Neural cell (in vitro differentiated cells): ENCODE data around the gene MRC1. TPM values are rescaled to one million over a fixed set of nuclear protein-coding genes. Genes with fewer than 3 reads are reported as not detected.

Experiments
- H2AFZ ChIP-seq: fragments of 200-600, 300-800 bp; sonication (generic), shearing (Covaris generic); 2 replicates; pipeline ENCODE4 v1.6.0; 2014; ENCODE audit warnings: low read depth, mild to moderate bottlenecking, antibody characterized with exemption, low read length, moderate library complexity
- H3F3A ChIP-seq: fragments of 200-600 bp; shearing (Covaris generic); 2 replicates; pipeline ENCODE4 v1.6.1; 2016; ENCODE audit warnings: mild to moderate bottlenecking, moderate library complexity, mixed read lengths, antibody characterized with exemption, low read length; ENCODE audit not compliant: insufficient read depth, poor library complexity, severe bottlenecking
- H3K27ac ChIP-seq: fragments of 200-600, 300-800 bp; sonication (generic), shearing (Covaris generic); 2 replicates; pipeline ENCODE4 v1.5.1; 2014; ENCODE audit warnings: mild to moderate bottlenecking, low read length, moderate library complexity
- H3K27me3 ChIP-seq: fragments of 300-800, 200-600 bp; sonication (generic), shearing (Covaris generic); 2 replicates; pipeline ENCODE4 v1.6.0; 2014; ENCODE audit warnings: mild to moderate bottlenecking, low read depth, low read length, moderate library complexity; ENCODE audit not compliant: insufficient read depth
- H3K36me3 ChIP-seq: fragments of 300-800, 200-600 bp; sonication (generic), shearing (Covaris generic); 2 replicates; pipeline ENCODE4 v1.5.1; 2014; ENCODE audit warnings: mild to moderate bottlenecking, antibody characterized with exemption, low read length, moderate library complexity; ENCODE audit not compliant: insufficient read depth
- H3K4me2 ChIP-seq: fragments of 300-800, 200-600 bp; sonication (generic), shearing (Covaris generic); 2 replicates; pipeline ENCODE4 v1.6.0; 2014; ENCODE audit warnings: mild to moderate bottlenecking, low read length
- H3K4me3 ChIP-seq: fragments of 300-800, 200-600 bp; sonication (generic), shearing (Covaris generic); 2 replicates; pipeline ENCODE4 v1.5.1; 2014; ENCODE audit warnings: mild to moderate bottlenecking, low read length, moderate library complexity
- H3K79me2 ChIP-seq: fragments of 200-600 bp; shearing (Covaris generic); replicated peaks from 2 replicates; pipeline ENCODE4 v1.6.0; 2014; ENCODE audit warnings: mild to moderate bottlenecking, low read length, moderate library complexity; ENCODE audit not compliant: insufficient read depth
- H3K9ac ChIP-seq: fragments of 300-800, 200-600 bp; sonication (generic), shearing (Covaris generic); 2 replicates; pipeline ENCODE4 v1.6.1; 2016; ENCODE audit warnings: mild to moderate bottlenecking, low read length, mixed read lengths
- H3K9me2 ChIP-seq: fragments of 200-600 bp; shearing (Covaris generic); 2 replicates; pipeline ENCODE4 v1.6.1; 2016; ENCODE audit warnings: mild to moderate bottlenecking, low read length, mixed read lengths; ENCODE audit not compliant: insufficient read depth
- H3K9me3 ChIP-seq: fragments of 200-600, 300-800 bp; sonication (generic), shearing (Covaris generic); 2 replicates; pipeline ENCODE4 v1.6.1; 2016; ENCODE audit warnings: mild to moderate bottlenecking, mixed run types, low read length, moderate library complexity, mixed read lengths
- H4K20me1 ChIP-seq: fragments of 200-600 bp; shearing (Covaris generic); 2 replicates; pipeline ENCODE4 v1.6.1; 2016; ENCODE audit warnings: mild to moderate bottlenecking, mixed run types; ENCODE audit not compliant: insufficient read depth
- EP300 ChIP-seq: fragments of 450-650 bp; conservative IDR thresholded peaks from 2 replicates; pipeline ENCODE4 v1.6.1; 2014; ENCODE audit warnings: antibody characterized with exemption, mild to moderate bottlenecking, moderate library complexity; ENCODE audit not compliant: poor library complexity, severe bottlenecking
- EZH2 ChIP-seq: fragments of 200-600, 300-800 bp; shearing (Covaris generic), sonication (generic); IDR thresholded peaks from 2 replicates; pipeline ENCODE4 v1.6.1; 2014; ENCODE audit warnings: antibody characterized with exemption, low read length, borderline replicate concordance, mild to moderate bottlenecking; ENCODE audit not compliant: insufficient read depth, poor library complexity, severe bottlenecking
- MXI1 ChIP-seq: fragments of 450-650 bp; conservative IDR thresholded peaks from 2 replicates; pipeline ENCODE4 v1.6.1; 2014; ENCODE audit warnings: antibody characterized with exemption, mild to moderate bottlenecking; ENCODE audit not compliant: poor library complexity, severe bottlenecking
- POLR2AphosphoS5 ChIP-seq: IDR thresholded peaks from 2 replicates; pipeline ENCODE4 v1.6.1; 2012
- RAD21 ChIP-seq: fragments of 450-650 bp; conservative IDR thresholded peaks from 2 replicates; pipeline ENCODE4 v1.6.1; 2014; ENCODE audit warnings: antibody characterized with exemption, mild to moderate bottlenecking, moderate library complexity
- SMC3 ChIP-seq: fragments of 450-650 bp; conservative IDR thresholded peaks from 2 replicates; pipeline ENCODE4 v1.6.1; 2014; ENCODE audit warnings: antibody characterized with exemption, mild to moderate bottlenecking, moderate library complexity; ENCODE audit not compliant: poor library complexity
- TAF1 ChIP-seq: IDR thresholded peaks from 2 replicates; pipeline ENCODE4 v1.6.1; 2012; ENCODE audit warnings: low read depth
- polyA plus RNA-seq: library from polyadenylated mRNA; depleted of rRNA; stranded (reverse); fragments of >200 nt; gene quantifications from 2 replicates; pipeline ENCODE4 v1.2.3, GENCODE V29; 2014
- TF ChIP-seq, protein P1 (sequence below): fragments of 450-650 bp; IDR thresholded peaks from 2 replicates; pipeline ENCODE4 v1.5.1; 2014; ENCODE audit warnings: antibody characterized with exemption, mild to moderate bottlenecking, moderate library complexity; ENCODE audit not compliant: poor library complexity, severe bottlenecking
- TF ChIP-seq, protein P2 (sequence below): IDR thresholded peaks from 2 replicates; pipeline ENCODE4 v1.6.1; 2012; ENCODE audit warnings: borderline replicate concordance

MRC1 gene
- polyA plus RNA-seq, 1 donor from 2014 or later, result not detected

DNA sequence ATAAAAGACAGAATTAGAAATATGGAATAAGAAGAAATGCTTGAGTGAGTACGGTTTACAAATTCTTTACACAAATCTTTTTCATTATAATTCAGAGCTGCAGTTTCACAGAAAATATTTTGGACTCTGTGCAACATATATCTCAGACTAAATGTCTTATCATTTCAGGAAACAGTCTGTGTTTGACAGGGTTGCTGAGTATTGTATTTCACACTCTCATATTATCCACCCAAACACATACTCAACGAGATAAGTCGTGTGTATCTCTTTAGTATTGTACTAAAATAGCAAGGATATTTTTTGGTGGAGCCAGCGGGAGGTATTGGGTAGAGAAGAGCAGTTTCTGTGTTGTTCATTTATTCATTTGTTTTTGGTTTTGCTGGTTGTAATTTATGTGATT lies 103.6 kb downstream of the MRC1 start:
- Histone ChIP-seq H3K36me3 (no peaks in the 10 kb centered on the region), H3K27ac (no peak overlapping the region), H3K4me3 (no peak overlapping the region), H3K9me2 (no peaks in the 10 kb centered on the region), H3K4me2 (no peak overlapping the region), H3K27me3 (no peaks in the 10 kb centered on the region), H3F3A (no peaks in the 10 kb centered on the region), H3K79me2 (no peaks in the 10 kb centered on the region), H3K9ac (no peak overlapping the region), H4K20me1 (no peaks in the 10 kb centered on the region), H2AFZ (no peak overlapping the region), H3K9me3 (no peaks in the 10 kb centered on the region)
- TF ChIP-seq, protein P1, sequence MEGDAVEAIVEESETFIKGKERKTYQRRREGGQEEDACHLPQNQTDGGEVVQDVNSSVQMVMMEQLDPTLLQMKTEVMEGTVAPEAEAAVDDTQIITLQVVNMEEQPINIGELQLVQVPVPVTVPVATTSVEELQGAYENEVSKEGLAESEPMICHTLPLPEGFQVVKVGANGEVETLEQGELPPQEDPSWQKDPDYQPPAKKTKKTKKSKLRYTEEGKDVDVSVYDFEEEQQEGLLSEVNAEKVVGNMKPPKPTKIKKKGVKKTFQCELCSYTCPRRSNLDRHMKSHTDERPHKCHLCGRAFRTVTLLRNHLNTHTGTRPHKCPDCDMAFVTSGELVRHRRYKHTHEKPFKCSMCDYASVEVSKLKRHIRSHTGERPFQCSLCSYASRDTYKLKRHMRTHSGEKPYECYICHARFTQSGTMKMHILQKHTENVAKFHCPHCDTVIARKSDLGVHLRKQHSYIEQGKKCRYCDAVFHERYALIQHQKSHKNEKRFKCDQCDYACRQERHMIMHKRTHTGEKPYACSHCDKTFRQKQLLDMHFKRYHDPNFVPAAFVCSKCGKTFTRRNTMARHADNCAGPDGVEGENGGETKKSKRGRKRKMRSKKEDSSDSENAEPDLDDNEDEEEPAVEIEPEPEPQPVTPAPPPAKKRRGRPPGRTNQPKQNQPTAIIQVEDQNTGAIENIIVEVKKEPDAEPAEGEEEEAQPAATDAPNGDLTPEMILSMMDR, result no peak
- TF ChIP-seq RAD21 (no peak), MXI1 (no peak), POLR2AphosphoS5 (no peak), SMC3 (no peak), EZH2 (no peak), EP300 (no peak), TAF1 (no peak)
- TF ChIP-seq, protein P2, sequence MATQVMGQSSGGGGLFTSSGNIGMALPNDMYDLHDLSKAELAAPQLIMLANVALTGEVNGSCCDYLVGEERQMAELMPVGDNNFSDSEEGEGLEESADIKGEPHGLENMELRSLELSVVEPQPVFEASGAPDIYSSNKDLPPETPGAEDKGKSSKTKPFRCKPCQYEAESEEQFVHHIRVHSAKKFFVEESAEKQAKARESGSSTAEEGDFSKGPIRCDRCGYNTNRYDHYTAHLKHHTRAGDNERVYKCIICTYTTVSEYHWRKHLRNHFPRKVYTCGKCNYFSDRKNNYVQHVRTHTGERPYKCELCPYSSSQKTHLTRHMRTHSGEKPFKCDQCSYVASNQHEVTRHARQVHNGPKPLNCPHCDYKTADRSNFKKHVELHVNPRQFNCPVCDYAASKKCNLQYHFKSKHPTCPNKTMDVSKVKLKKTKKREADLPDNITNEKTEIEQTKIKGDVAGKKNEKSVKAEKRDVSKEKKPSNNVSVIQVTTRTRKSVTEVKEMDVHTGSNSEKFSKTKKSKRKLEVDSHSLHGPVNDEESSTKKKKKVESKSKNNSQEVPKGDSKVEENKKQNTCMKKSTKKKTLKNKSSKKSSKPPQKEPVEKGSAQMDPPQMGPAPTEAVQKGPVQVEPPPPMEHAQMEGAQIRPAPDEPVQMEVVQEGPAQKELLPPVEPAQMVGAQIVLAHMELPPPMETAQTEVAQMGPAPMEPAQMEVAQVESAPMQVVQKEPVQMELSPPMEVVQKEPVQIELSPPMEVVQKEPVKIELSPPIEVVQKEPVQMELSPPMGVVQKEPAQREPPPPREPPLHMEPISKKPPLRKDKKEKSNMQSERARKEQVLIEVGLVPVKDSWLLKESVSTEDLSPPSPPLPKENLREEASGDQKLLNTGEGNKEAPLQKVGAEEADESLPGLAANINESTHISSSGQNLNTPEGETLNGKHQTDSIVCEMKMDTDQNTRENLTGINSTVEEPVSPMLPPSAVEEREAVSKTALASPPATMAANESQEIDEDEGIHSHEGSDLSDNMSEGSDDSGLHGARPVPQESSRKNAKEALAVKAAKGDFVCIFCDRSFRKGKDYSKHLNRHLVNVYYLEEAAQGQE, result no peak

DNA sequence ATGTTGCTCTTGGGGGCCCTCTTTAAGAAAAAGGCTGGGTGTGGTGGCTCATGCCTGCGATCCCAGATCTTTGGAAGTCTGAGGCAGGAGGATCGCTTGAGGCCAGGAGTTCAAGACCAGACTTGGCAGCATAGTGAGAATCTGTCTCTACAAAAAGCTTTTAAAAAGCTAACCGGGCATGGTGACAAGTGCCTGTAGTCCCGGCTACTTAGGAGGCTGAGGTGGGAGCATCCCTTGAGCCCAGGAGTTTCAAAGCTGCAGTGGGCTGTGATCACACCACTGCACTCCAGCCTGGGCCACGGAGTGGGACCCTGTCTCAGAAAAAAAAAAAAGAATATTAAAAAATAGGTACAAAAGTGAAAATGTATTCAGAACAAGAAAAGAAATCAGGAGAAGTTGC lies 104.5 kb downstream of the MRC1 start:
- H3K27ac ChIP-seq, result no peak overlapping the region
- H3K9ac ChIP-seq, result no peak overlapping the region
- H3F3A ChIP-seq, result no peaks in the 10 kb centered on the region
- H3K9me3 ChIP-seq, result no peaks in the 10 kb centered on the region
- no peaks in the 10 kb centered on the region for H4K20me1 ChIP-seq
- H3K4me3 ChIP-seq, result no peak overlapping the region
- H3K79me2 ChIP-seq, result no peaks in the 10 kb centered on the region
- H3K4me2 ChIP-seq, result no peak overlapping the region
- no peaks in the 10 kb centered on the region for H3K27me3 ChIP-seq
- H3K36me3 ChIP-seq, result no peaks in the 10 kb centered on the region
- no peak for TF ChIP-seq EZH2
- no peak for TF ChIP-seq TAF1
- TF ChIP-seq MXI1, result no peak
- no peak overlapping the region for H2AFZ ChIP-seq
- H3K9me2 ChIP-seq, result no peaks in the 10 kb centered on the region
